ENCODE measurements around the gene STAC. TPM values are rescaled to one million over a fixed set of nuclear protein-coding genes. Genes with fewer than 3 reads are reported as not detected.

STAC gene
- total and polyA plus RNA-seq, 7 experiments from 2014 or later: 0.22 TPM; not detected in 6

GRCh38 chr3:36394176-36394575 is 13.9 kb downstream of the STAC start:
- Histone ChIP-seq H3K36me3 (ENCODE audit: control insufficient read depth in 2 of 3, insufficient read depth in 3 of 3, low read length in 3 of 3) (no peaks in the 10 kb centered on the region), H3K4me3 (ENCODE audit: low read length) (no peak overlapping the region), H3K27me3 (ENCODE audit: control insufficient read depth in 2 of 2, insufficient read depth in 2 of 2, low read length in 2 of 2) (no peaks in the 10 kb centered on the region), H3K9me3 (ENCODE audit: control insufficient read depth in 2 of 3, low read length in 3 of 3) (no peaks in the 10 kb centered on the region), H3K4me1 (ENCODE audit: control insufficient read depth in 2 of 2, insufficient read depth in 2 of 2, low read length in 2 of 2) (no peaks in the 10 kb centered on the region), H3K27ac (ENCODE audit: low read depth, low read length) (no peak overlapping the region)
- Mint-ChIP-seq H3K4me1 (peaks cover 0 to 1% (median 0%) of the 10 kb centered on the region in 7 donors), H3K4me3 (no peak overlapping the region), H3K27me3 (peaks cover 2 to 29% (median 21%) of the 10 kb centered on the region in 5 donors), H3K9me3 (peaks cover 0 to 9% (median 3%) of the 10 kb centered on the region in 11 donors), H3K27ac (no peak overlapping the region), H3K36me3 (no peaks in the 10 kb centered on the region)
- ChIA-PET CTCF (no interaction called here), POLR2A (no interaction called here)
- intact Hi-C loops (cut with micrococcal nuclease): no loop called here
- ATAC-seq (no peak), DNase-seq (no peak)

- no peak overlapping the region for H3K4me3 ChIP-seq (ENCODE audit: low read length)
- Mint-ChIP-seq H3K27me3 (peaks cover 2 to 19% (median 15%) of the 10 kb centered on the region in 5 donors), H3K4me3 (no peak overlapping the region), H3K9me3 (peaks cover 0 to 9% (median 1%) of the 10 kb centered on the region in 11 donors), H3K36me3 (no peaks in the 10 kb centered on the region), H3K27ac (no peak overlapping the region), H3K4me1 (peaks cover 0 to 1% (median 0%) of the 10 kb centered on the region in 7 donors)
- intact Hi-C loops (cut with micrococcal nuclease): no loop called here
- no peaks in the 10 kb centered on the region for H3K4me1 ChIP-seq (ENCODE audit: control insufficient read depth in 2 of 2, insufficient read depth in 2 of 2, low read length in 2 of 2)
- DNase-seq: no peak
- POLR2A ChIA-PET: no interaction called here
- H3K27me3 ChIP-seq (ENCODE audit: control insufficient read depth in 2 of 2, insufficient read depth in 2 of 2, low read length in 2 of 2): no peaks in the 10 kb centered on the region
- no peaks in the 10 kb centered on the region for H3K9me3 ChIP-seq (ENCODE audit: control insufficient read depth in 2 of 3, low read length in 3 of 3)
- no peaks in the 10 kb centered on the region for H3K36me3 ChIP-seq (ENCODE audit: control insufficient read depth in 2 of 3, insufficient read depth in 3 of 3, low read length in 3 of 3)
- H3K27ac ChIP-seq (ENCODE audit: low read depth, low read length): no peak overlapping the region
- no peak for ATAC-seq
- CTCF ChIA-PET: no interaction called here
Measured at GRCh38 chr3:36397841-36398240, 17.5 kb downstream of the STAC start.

- Histone ChIP-seq H3K36me3 (ENCODE audit: control insufficient read depth in 2 of 3, insufficient read depth in 3 of 3, low read length in 3 of 3) (no peaks in the 10 kb centered on the region), H3K9me3 (ENCODE audit: control insufficient read depth in 2 of 3, low read length in 3 of 3) (no peaks in the 10 kb centered on the region), H3K27me3 (ENCODE audit: control insufficient read depth in 2 of 2, insufficient read depth in 2 of 2, low read length in 2 of 2) (no peaks in the 10 kb centered on the region), H3K4me3 (ENCODE audit: low read length) (no peak overlapping the region), H3K4me1 (ENCODE audit: control insufficient read depth in 2 of 2, insufficient read depth in 2 of 2, low read length in 2 of 2) (no peaks in the 10 kb centered on the region), H3K27ac (ENCODE audit: low read depth, low read length) (no peak overlapping the region)
- Mint-ChIP-seq H3K4me1 (peaks cover 0 to 1% (median 0%) of the 10 kb centered on the region in 7 donors), H3K9me3 (peaks cover 0 to 9% (median 0%) of the 10 kb centered on the region in 11 donors), H3K27ac (no peak overlapping the region), H3K36me3 (no peaks in the 10 kb centered on the region), H3K27me3 (peaks cover 0 to 10% (median 7%) of the 10 kb centered on the region in 5 donors), H3K4me3 (no peak overlapping the region)
- intact Hi-C loops (cut with micrococcal nuclease): no loop called here
- DNase-seq (no peak), ATAC-seq (no peak)
- ChIA-PET POLR2A (no interaction called here), CTCF (no interaction called here)
Measured at GRCh38 chr3:36399933-36400332, 19.6 kb downstream of the STAC start.

DNA sequence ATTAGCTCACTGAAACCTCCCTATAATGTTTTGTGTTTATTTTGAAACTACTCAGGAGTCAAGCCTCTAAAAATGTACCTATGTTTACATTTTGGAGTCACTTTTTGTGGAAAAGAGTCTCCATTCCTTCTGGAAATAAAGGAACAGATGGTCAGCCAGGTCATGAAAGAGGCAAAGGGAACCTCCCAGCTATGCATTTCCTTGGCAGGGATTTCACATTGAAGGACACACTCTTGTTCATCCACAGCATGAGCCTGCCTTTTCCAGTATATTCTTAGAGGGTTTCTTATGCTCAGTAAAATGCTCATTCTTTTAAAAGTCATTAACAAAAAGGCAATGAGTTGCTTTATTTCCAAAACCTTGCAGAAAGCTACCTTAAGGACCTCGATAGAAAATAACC is 20.8 kb downstream of the STAC start:
- Histone ChIP-seq H3K27ac (ENCODE audit: low read depth, low read length) (no peak overlapping the region), H3K27me3 (ENCODE audit: control insufficient read depth in 2 of 2, insufficient read depth in 2 of 2, low read length in 2 of 2) (no peaks in the 10 kb centered on the region), H3K4me3 (ENCODE audit: low read length) (no peak overlapping the region), H3K4me1 (ENCODE audit: control insufficient read depth in 2 of 2, insufficient read depth in 2 of 2, low read length in 2 of 2) (no peaks in the 10 kb centered on the region), H3K36me3 (ENCODE audit: control insufficient read depth in 2 of 3, insufficient read depth in 3 of 3, low read length in 3 of 3) (no peaks in the 10 kb centered on the region), H3K9me3 (ENCODE audit: control insufficient read depth in 2 of 3, low read length in 3 of 3) (no peaks in the 10 kb centered on the region)
- no peaks in the 10 kb centered on the region for H3K36me3 Mint-ChIP-seq
- DNase-seq (no peak), ATAC-seq (no peak)
- CTCF ChIA-PET: no interaction called here
- peaks cover 0 to 1% (median 0%) of the 10 kb centered on the region in 7 donors for H3K4me1 Mint-ChIP-seq
- no peak overlapping the region for H3K27ac Mint-ChIP-seq
- H3K4me3 Mint-ChIP-seq: no peak overlapping the region
- intact Hi-C loops (cut with micrococcal nuclease): no loop called here
- peaks cover 0 to 7% (median 5%) of the 10 kb centered on the region in 5 donors for H3K27me3 Mint-ChIP-seq
- peaks cover 0 to 9% (median 0%) of the 10 kb centered on the region in 11 donors for H3K9me3 Mint-ChIP-seq
- POLR2A ChIA-PET: no interaction called here

DNA sequence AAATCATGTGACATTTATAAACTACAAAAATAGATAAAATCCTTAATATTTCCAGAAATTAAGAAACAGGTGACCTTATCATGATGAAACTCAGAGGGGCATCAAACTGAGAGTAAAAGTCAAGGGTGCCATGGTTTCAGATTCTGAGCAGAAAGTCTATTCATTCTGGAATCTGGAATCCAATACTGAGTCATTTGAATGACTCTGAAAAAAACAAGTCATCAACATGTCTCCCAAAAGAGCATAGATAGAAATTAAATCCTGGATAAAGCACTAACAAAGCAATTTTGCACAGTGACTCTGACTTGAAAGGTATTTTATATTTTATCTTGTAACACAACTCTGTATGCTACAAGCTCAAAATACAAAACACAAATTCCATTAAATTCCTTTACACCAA is 23.4 kb downstream of the STAC start:
- H3K4me3 ChIP-seq (ENCODE audit: low read length): no peak overlapping the region
- ChIA-PET POLR2A (no interaction called here), CTCF (no interaction called here)
- Mint-ChIP-seq H3K4me1 (no peaks in the 10 kb centered on the region), H3K4me3 (no peak overlapping the region), H3K9me3 (peaks cover 0 to 3% (median 0%) of the 10 kb centered on the region in 11 donors), H3K36me3 (no peaks in the 10 kb centered on the region), H3K27me3 (peaks cover 0 to 5% (median 0%) of the 10 kb centered on the region in 5 donors), H3K27ac (no peak overlapping the region)
- H3K27me3 ChIP-seq (ENCODE audit: control insufficient read depth in 2 of 2, insufficient read depth in 2 of 2, low read length in 2 of 2): no peaks in the 10 kb centered on the region
- intact Hi-C loops (cut with micrococcal nuclease): no loop called here
- H3K36me3 ChIP-seq (ENCODE audit: control insufficient read depth in 2 of 3, insufficient read depth in 3 of 3, low read length in 3 of 3): no peaks in the 10 kb centered on the region
- ATAC-seq (no peak), DNase-seq (no peak)
- H3K4me1 ChIP-seq (ENCODE audit: control insufficient read depth in 2 of 2, insufficient read depth in 2 of 2, low read length in 2 of 2): no peaks in the 10 kb centered on the region
- no peaks in the 10 kb centered on the region for H3K9me3 ChIP-seq (ENCODE audit: control insufficient read depth in 2 of 3, low read length in 3 of 3)
- no peak overlapping the region for H3K27ac ChIP-seq (ENCODE audit: low read depth, low read length)

DNA sequence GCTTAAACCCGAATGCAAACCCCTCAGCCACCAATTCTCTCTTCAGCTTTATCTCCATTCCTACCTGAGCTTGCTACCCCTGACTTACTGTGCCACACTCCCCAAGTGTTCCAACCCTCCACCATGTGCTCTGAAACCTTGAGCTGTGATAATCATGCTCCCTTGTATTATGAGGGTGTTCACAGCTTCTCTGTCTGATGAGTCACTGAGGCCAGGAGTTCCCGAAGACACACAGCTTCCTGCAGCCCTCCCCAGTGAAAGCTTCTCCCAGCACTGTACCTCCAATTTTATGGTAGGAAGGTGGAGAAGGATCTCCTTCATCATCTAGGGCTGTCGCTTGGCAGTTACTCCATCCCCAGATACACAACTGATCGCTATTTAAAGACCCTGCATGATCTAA is 24.9 kb downstream of the STAC start:
- ATAC-seq (no peak), DNase-seq (no peak)
- H3K27ac ChIP-seq (ENCODE audit: low read depth, low read length): no peak overlapping the region
- H3K36me3 Mint-ChIP-seq: no peaks in the 10 kb centered on the region
- intact Hi-C loops (cut with micrococcal nuclease): no loop called here
- ChIA-PET POLR2A (no interaction called here), CTCF (no interaction called here)
- H3K4me3 Mint-ChIP-seq: no peak overlapping the region
- peaks cover 0 to 5% (median 0%) of the 10 kb centered on the region in 5 donors for H3K27me3 Mint-ChIP-seq
- H3K9me3 Mint-ChIP-seq: peaks cover 0 to 3% (median 0%) of the 10 kb centered on the region in 11 donors
- no peaks in the 10 kb centered on the region for H3K36me3 ChIP-seq (ENCODE audit: control insufficient read depth in 2 of 3, insufficient read depth in 3 of 3, low read length in 3 of 3)
- H3K4me3 ChIP-seq (ENCODE audit: low read length): no peak overlapping the region
- H3K9me3 ChIP-seq (ENCODE audit: control insufficient read depth in 2 of 3, low read length in 3 of 3): no peaks in the 10 kb centered on the region
- H3K4me1 Mint-ChIP-seq: no peaks in the 10 kb centered on the region
- no peaks in the 10 kb centered on the region for H3K27me3 ChIP-seq (ENCODE audit: control insufficient read depth in 2 of 2, insufficient read depth in 2 of 2, low read length in 2 of 2)
- no peak overlapping the region for H3K27ac Mint-ChIP-seq
- H3K4me1 ChIP-seq (ENCODE audit: control insufficient read depth in 2 of 2, insufficient read depth in 2 of 2, low read length in 2 of 2): no peaks in the 10 kb centered on the region

DNA sequence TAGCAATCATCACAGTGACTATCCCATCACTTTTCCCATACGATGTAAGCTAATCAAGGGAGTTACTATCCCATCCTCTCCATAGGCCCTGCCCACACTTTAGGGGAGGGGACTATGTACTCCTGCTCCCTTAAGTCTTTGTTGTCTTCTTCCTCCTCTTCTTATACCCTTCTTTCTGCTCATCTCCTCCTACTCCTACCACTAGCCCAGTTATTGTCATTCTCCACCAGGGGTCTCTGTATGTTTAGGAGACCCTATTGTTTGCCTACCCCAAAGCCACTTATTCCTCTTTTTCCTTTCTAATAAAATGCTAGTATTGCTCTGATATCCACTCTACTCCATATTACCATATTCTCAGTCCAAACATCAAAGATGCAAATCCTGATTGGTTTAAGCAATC is 27.8 kb downstream of the STAC start:
- H3K9me3 Mint-ChIP-seq: no peaks in the 10 kb centered on the region
- DNase-seq (no peak), ATAC-seq (no peak)
- no peak overlapping the region for H3K4me3 ChIP-seq (ENCODE audit: low read length)
- H3K27ac ChIP-seq (ENCODE audit: low read depth, low read length): no peak overlapping the region
- no peaks in the 10 kb centered on the region for H3K36me3 Mint-ChIP-seq
- no peak overlapping the region for H3K4me3 Mint-ChIP-seq
- no peaks in the 10 kb centered on the region for H3K36me3 ChIP-seq (ENCODE audit: control insufficient read depth in 2 of 3, insufficient read depth in 3 of 3, low read length in 3 of 3)
- no peaks in the 10 kb centered on the region for H3K9me3 ChIP-seq (ENCODE audit: control insufficient read depth in 2 of 3, low read length in 3 of 3)
- ChIA-PET CTCF (no interaction called here), POLR2A (no interaction called here)
- no peak overlapping the region for H3K27ac Mint-ChIP-seq
- intact Hi-C loops (cut with micrococcal nuclease): no loop called here
- no peaks in the 10 kb centered on the region for H3K27me3 Mint-ChIP-seq
- H3K4me1 ChIP-seq (ENCODE audit: control insufficient read depth in 2 of 2, insufficient read depth in 2 of 2, low read length in 2 of 2): no peaks in the 10 kb centered on the region
- no peaks in the 10 kb centered on the region for H3K27me3 ChIP-seq (ENCODE audit: control insufficient read depth in 2 of 2, insufficient read depth in 2 of 2, low read length in 2 of 2)
- no peaks in the 10 kb centered on the region for H3K4me1 Mint-ChIP-seq
